Stimulated activated CD8-positive, alpha-beta memory T cell treated with anti-CD3 and anti-CD28 coated beads, Interleukin-4, amount 100 ng/mL, for 4 hours (primary cell): ENCODE measurements around the gene FAM210A.
A peak's percentile ranks its signal among the peaks of the same experiment; 100 is the strongest.

Experiments used
- DNase-seq, 2 donors: peaks; one replicate each; pipeline ENCODE4 v3.0.0-alpha.2; 2020; ENCODE audit warnings: low read depth in 2 of 2, low spot score in 1 of 2

FAM210A gene

DNA sequence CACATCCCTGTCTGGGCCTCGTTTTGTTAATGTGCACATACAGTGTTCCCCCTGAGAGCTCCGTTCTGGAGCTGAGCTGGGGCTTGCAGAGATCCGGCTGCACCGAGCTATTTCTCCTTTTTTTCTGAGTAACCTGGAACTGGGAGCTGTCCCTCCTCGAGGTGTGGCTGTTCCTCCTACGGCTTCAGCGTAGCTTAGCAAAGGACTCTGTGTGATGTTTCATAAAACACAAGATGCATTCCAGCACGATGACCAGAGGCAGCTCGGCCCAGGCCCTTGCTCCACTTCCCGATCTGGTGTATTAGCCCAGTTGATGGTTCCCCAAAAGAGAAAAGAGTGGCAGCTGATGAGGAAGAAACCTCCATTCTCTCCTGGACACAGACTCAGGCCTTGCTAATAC lies 103.0 kb downstream of the FAM210A start:
- no peak for DNase-seq

- no peak for DNase-seq
These were observed 103.6 kb downstream of the FAM210A start for GRCh38 chr18:13622751-13623150.

GRCh38 chr18:13621886-13622619 lies 104.3 kb downstream of the FAM210A start:
- DNase-seq: no peak

- no peak for DNase-seq
These were observed 104.9 kb downstream of the FAM210A start for GRCh38 chr18:13621446-13621849.

- no peak for DNase-seq
These were observed 105.4 kb downstream of the FAM210A start for GRCh38 chr18:13620818-13621445.

DNA sequence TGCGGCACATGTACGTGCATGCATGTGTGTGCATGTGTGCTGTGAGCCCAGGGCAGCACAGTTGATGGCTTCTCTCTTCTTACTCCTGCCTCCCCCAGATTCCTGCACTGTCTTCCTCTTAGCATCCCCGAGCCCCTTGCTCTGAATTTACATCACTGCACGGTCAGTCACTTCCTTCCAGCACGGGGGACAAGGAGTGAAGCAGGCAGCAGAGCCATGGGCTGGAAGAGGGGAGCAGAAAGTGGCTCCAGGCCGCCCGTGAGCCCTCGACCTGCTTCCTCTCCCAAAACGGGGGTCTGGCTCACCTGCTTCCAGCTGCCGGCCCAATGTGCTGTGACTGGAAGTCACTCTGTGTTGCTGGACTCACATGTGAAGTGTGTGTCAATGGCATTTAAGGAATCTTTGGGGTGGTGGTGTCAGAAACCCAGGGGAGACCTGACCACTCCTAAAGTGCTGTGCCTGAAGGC lies 106.1 kb downstream of the FAM210A start:
- DNase-seq: no peak

- DNase-seq: no peak
These were observed 106.7 kb downstream of the FAM210A start for GRCh38 chr18:13619505-13620205.

DNA sequence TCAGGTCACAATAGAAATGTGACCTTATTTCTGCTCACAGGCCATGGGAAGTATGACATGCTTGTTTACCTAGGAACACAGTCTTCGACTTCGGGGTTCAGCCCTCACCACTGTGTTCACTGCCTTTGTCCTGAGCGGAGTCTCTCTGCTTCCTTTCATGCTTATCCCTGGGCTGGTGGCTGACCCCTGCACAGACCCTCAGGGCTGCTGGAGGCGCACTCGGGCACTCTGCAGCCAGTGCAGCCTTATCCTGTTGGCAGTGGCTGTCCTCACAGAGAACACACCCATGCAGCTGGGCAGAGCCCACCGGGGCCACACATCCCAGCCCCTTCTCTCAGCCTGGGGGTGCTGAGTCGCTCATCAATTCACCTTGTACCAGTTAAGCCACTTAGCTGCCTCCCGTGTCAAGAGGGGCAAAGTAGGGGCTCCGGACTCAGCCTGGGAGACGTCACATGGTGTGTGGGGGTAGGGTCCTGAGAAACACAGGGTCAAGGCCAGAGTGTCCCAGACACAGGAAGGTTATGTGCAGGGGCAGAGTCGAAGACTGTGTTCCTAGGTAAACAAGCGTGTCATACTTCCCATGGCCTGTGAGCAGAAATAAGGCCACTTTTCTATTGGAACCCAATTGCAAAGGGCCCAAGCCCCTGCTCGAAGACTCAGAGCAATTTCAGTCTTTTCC lies 107.5 kb downstream of the FAM210A start:
- DNase-seq: no peak

DNA sequence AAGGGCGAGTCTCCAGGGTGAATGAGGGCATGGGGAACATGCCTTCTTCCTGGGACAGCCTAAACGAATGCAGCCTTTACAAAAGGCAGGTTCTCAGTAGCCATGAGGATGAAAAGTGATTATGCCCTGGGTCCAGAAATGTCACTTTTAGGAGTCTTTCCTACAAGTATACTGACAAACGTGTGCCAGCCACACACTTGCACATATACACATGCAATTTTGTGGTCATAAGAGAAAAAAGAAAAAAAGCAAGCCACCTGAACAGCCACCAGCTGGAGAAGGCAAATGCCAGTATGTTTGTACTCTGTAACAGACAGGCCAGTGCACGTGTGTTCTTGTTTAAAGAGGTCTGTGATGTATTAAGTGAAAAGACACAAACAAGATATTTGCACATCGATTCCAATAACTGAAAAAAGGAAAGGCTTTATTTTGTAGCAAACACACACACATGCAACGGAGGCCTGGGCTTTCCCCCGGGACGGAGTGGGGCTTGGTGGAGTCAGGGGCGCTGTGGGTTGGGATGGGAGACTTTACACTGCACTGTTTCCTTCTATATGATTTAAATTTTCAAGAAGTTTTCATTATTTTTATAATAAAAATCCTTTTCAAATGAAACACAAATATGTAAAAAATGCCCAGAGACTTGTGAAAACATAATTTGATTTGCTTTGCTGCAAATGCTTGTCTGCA lies 108.4 kb downstream of the FAM210A start:
- no peak for DNase-seq

GRCh38 chr18:13616525-13617035 lies 109.8 kb downstream of the FAM210A start:
- DNase-seq: no peak

- DNase-seq: no peak
These were observed 110.3 kb downstream of the FAM210A start for GRCh38 chr18:13616041-13616440.

DNA sequence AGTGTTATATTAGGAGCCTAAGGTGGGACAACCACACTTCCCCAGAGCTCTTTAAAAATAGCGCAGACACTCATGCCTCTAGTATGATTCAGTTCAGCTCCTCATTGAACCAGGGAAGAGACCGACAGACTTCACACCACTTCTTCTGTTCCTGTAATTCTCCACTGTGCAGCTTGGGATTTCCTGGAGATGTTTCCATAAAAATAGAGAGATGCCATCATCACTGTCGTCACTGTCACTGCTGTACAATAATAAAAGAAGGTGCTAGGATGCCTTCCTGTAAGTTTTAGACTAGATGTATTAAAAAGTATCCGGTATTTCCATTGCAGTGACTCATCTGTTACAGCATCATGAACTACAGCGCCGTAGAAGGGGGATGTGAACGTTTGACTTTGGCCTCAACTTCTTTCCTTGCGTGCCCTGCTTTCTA lies 110.9 kb downstream of the FAM210A start:
- DNase-seq: no peak

- peak in 1 of 2 donors; percentile 19 for DNase-seq
These were observed 111.6 kb downstream of the FAM210A start for GRCh38 chr18:13614641-13615288.

- DNase-seq: no peak
These were observed 112.5 kb downstream of the FAM210A start for GRCh38 chr18:13613591-13614501.
